HCT116 (cell line): ENCODE results near the gene RHOBTB1. TPM values are rescaled to one million over a fixed set of nuclear protein-coding genes. Genes with fewer than 3 reads are reported as not detected.

Experiments
- ATAC-seq: fragments of 200-7000 bp; cut with Tn5 transposase; 2 replicates; pipeline ENCODE4 v1.9.1; 2020; ENCODE audit warnings: mild to moderate bottlenecking, moderate library complexity
- BruUV-seq: library from RNA; stranded (reverse); fragments of 400-500 nt; replicated peaks from 2 replicates; lab custom pipeline; 2021; lab: Mats Ljungman, UMichigan
- CTCF ChIA-PET: fragments of 300-600 bp; sonication (Branson Sonifier 250); formaldehyde crosslinking; loops from one replicate; lab custom pipeline; 2021; ENCODE audit warnings: antibody characterized with exemption; lab: Charles Lee
- POLR2A ChIA-PET: fragments of 300-600, 350-600 bp; sonication (Branson Sonifier 250); formaldehyde crosslinking; loops from one replicate; lab custom pipeline; 2021; ENCODE audit warnings: antibody characterized with exemption; lab: Charles Lee
- RAD21 ChIA-PET, 2 experiments: fragments of 300-600 bp; sonication (Branson Sonifier 250); formaldehyde crosslinking; loops; one replicate each; lab custom pipeline; 2023; ENCODE audit warnings: low total read pairs in 2 of 2; ENCODE audit not compliant: uncharacterized antibody in 2 of 2, unreplicated experiment in 2 of 2, low non-redundant PET in 1 of 2; lab: Charles Lee
- DNase-seq: peaks from one replicate; pipeline ENCODE4 v3.0.0-alpha.2; 2010; ENCODE audit warnings: low read depth, low spot score
- H2AFZ ChIP-seq: fragments of 200-600 bp; shearing (Covaris generic), sonication (generic); 2 replicates; pipeline ENCODE4 v1.6.1; 2017; ENCODE audit warnings: low read depth, mixed run types, mixed read lengths, antibody characterized with exemption, low read length; ENCODE audit not compliant: poor library complexity, severe bottlenecking
- H3K27ac ChIP-seq: 2 replicates; pipeline ENCODE4 v1.5.1; 2012; ENCODE audit warnings: low read depth, low read length
- H3K27me3 ChIP-seq: fragments of 200-600 bp; sonication (generic); 2 replicates; pipeline ENCODE4 v1.6.1; 2016; ENCODE audit warnings: mixed run types, low read length, mixed read lengths; ENCODE audit not compliant: insufficient read depth
- H3K36me3 ChIP-seq, 2 experiments: fragments of 200-500 bp in 1 of 2; fragments of 200-600 bp in 1 of 2; sonication (Bioruptor generic) in 1 of 2; sonication (generic) in 1 of 2; 2 replicates each; pipeline versions ENCODE4 v1.5.1 to v1.6.1; 2014 to 2016; ENCODE audit warnings: low read length in 2 of 2, inconsistent platforms in 1 of 2, mixed read lengths in 1 of 2, mixed run types in 1 of 2; ENCODE audit not compliant: insufficient read depth in 2 of 2, control insufficient read depth in 1 of 2
- H3K4me1 ChIP-seq, 2 experiments: fragments of 200-600 bp in 1 of 2; sonication (generic) in 1 of 2; 2 replicates each; pipeline versions ENCODE4 v1.5.1 to v1.6.1; 2012 to 2017; ENCODE audit warnings: low read length in 2 of 2, inconsistent platforms in 1 of 2, mild to moderate bottlenecking in 1 of 2, mixed read lengths in 1 of 2, mixed run types in 1 of 2, moderate library complexity in 1 of 2; ENCODE audit not compliant: insufficient read depth in 2 of 2, control insufficient read depth in 1 of 2
- H3K4me2 ChIP-seq: fragments of 200-600 bp; sonication (generic); 2 replicates; pipeline ENCODE4 v1.6.1; 2017; ENCODE audit warnings: mixed run types, low read length, mixed read lengths
- H3K4me3 ChIP-seq, 2 experiments: fragments of 200-600 bp in 1 of 2; sonication (generic) in 1 of 2; replicated peaks in 1 of 2; 2 replicates each; pipeline ENCODE4 v1.5.1; 2011 to 2016; ENCODE audit warnings: low read length in 2 of 2, control low read depth in 1 of 2, low read depth in 1 of 2, mild to moderate bottlenecking in 1 of 2, mixed read lengths in 1 of 2, mixed run types in 1 of 2
- H3K79me2 ChIP-seq: fragments of 200-600 bp; sonication (generic); 2 replicates; pipeline ENCODE4 v1.6.1; 2017; ENCODE audit warnings: mild to moderate bottlenecking, mixed run types, low read length, moderate library complexity, mixed read lengths; ENCODE audit not compliant: insufficient read depth
- H3K9ac ChIP-seq: fragments of 200-600 bp; sonication (generic); 2 replicates; pipeline ENCODE4 v1.6.1; 2016; ENCODE audit warnings: low read length, mixed read lengths
- H3K9me2 ChIP-seq: fragments of 200-600 bp; sonication (generic), shearing (Covaris generic); 2 replicates; pipeline ENCODE4 v1.6.1; 2017; ENCODE audit warnings: mixed run types, mild to moderate bottlenecking, moderate library complexity; ENCODE audit not compliant: insufficient read depth
- H3K9me3 ChIP-seq, 2 experiments: fragments of 200-500 bp in 1 of 2; fragments of 200-600 bp in 1 of 2; sonication (Bioruptor generic) in 1 of 2; sonication (generic) in 1 of 2; 2 replicates each; pipeline ENCODE4 v1.6.1; 2014 to 2017; ENCODE audit warnings: low read length in 2 of 2, mixed read lengths in 2 of 2, inconsistent platforms in 1 of 2, low read depth in 1 of 2, mild to moderate bottlenecking in 1 of 2, mixed run types in 1 of 2, moderate library complexity in 1 of 2; ENCODE audit not compliant: control insufficient read depth in 1 of 2, insufficient read depth in 1 of 2
- H4K20me1 ChIP-seq: fragments of 200-600 bp; sonication (generic), shearing (Covaris generic); 2 replicates; pipeline ENCODE4 v1.6.1; 2017; ENCODE audit warnings: mixed run types, mild to moderate bottlenecking, moderate library complexity; ENCODE audit not compliant: insufficient read depth
- ATF3 ChIP-seq: IDR thresholded peaks from 2 replicates; pipeline ENCODE4 v1.6.1; 2012
- CTCF ChIP-seq, 3 experiments: fragments of 200-600 bp in 1 of 3; sonication (generic) in 1 of 3; IDR thresholded peaks in 2 of 3; conservative IDR thresholded peaks in 1 of 3; 2 replicates each; pipeline ENCODE4 v1.5.1; 2012 to 2017; ENCODE audit warnings: low read depth in 2 of 3, low read length in 2 of 3, antibody characterized with exemption in 1 of 3, borderline replicate concordance in 1 of 3, control low read depth in 1 of 3, mild to moderate bottlenecking in 1 of 3, mixed read lengths in 1 of 3, mixed run types in 1 of 3, moderate library complexity in 1 of 3; ENCODE audit not compliant: insufficient read depth in 1 of 3
- ELF1 ChIP-seq: IDR thresholded peaks from 2 replicates; pipeline ENCODE4 v1.6.1; 2012; ENCODE audit warnings: low read depth, borderline replicate concordance
- FOSL1 ChIP-seq: IDR thresholded peaks from 2 replicates; pipeline ENCODE4 v1.6.1; 2012; ENCODE audit warnings: low read depth
- MAX ChIP-seq: IDR thresholded peaks from 2 replicates; pipeline ENCODE4 v1.6.1; 2012
- RAD21 ChIP-seq: IDR thresholded peaks from 2 replicates; pipeline ENCODE4 v1.6.1; 2012; ENCODE audit warnings: low read depth, mild to moderate bottlenecking
- SIN3A ChIP-seq: IDR thresholded peaks from 2 replicates; pipeline ENCODE4 v1.6.1; 2012; ENCODE audit warnings: low read depth
- SP1 ChIP-seq: IDR thresholded peaks from 2 replicates; pipeline ENCODE4 v1.6.1; 2012; ENCODE audit warnings: low read depth
- YY1 ChIP-seq: IDR thresholded peaks from 2 replicates; pipeline ENCODE4 v1.6.1; 2011; ENCODE audit warnings: low read length, low read depth, moderate library complexity, mild to moderate bottlenecking; ENCODE audit not compliant: insufficient replicate concordance; ENCODE audit errors: extremely low read depth
- intact Hi-C: fragments of 100-400 bp; cut with micrococcal nuclease; formaldehyde crosslinking; loops from 2 replicates; pipeline ENCODE4 v1.10.0; 2022
- total RNA-seq: library from RNA; stranded (reverse); gene quantifications from one replicate; pipeline ENCODE4 v1.2.1, GENCODE V29; 2021; ENCODE audit not compliant: unreplicated experiment

Gene RHOBTB1
- total RNA-seq, 1 experiment from 2014 or later, result 1.6 TPM

GRCh38 chr10:60883187-60883586, 60.8 kb downstream of the RHOBTB1 start:
- H2AFZ ChIP-seq, result no peak overlapping the region
- intact Hi-C loops, result no loop called here
- no peaks in the 10 kb centered on the region for H3K79me2 ChIP-seq
- ChIA-PET CTCF (interaction anchor here (0.6 to 1.5 kb wide), 4 partner anchors 10 to 850 kb away, joined by 3 to 5 read pairs (median 3); no protein-coding TSS in a partner anchor), RAD21 (no interaction called here), POLR2A (no interaction called here)
- no peaks in the 10 kb centered on the region for H3K27me3 ChIP-seq
- no peaks in the 10 kb centered on the region for H3K4me1 ChIP-seq
- TF ChIP-seq CTCF (IDR thresholded peaks at IDR 0.05 in 2 of 3, conservative IDR thresholded peaks at IDR 0.05 in 1 of 3; ENCODE audit: borderline replicate concordance in 1 of 3, insufficient read depth in 1 of 3, low read depth in 2 of 3, low read length in 2 of 3) (peak; percentile 16 to 66 (median 63); a peak in 4 of 6 replicates), RAD21 (peak; percentile 26; the same call in 1 of the 2 replicates), SP1 (no peak), YY1 (no peak), MAX (no peak), FOSL1 (no peak), SIN3A (no peak)
- DNase-seq (peak; percentile 8), ATAC-seq (peak; percentile 89)
- no peak overlapping the region for H3K4me2 ChIP-seq
- H4K20me1 ChIP-seq, result no peaks in the 10 kb centered on the region
- no peaks in the 10 kb centered on the region for H3K9me3 ChIP-seq
- no peaks in the 10 kb centered on the region for H3K9me2 ChIP-seq
- no peaks in the 10 kb centered on the region for H3K36me3 ChIP-seq
- no TSS peak for BruUV-seq
- no peak overlapping the region for H3K4me3 ChIP-seq
- no peak overlapping the region for H3K9ac ChIP-seq
- H3K27ac ChIP-seq, result no peak overlapping the region

- Histone ChIP-seq H3K4me3 (no peak overlapping the region), H3K9me2 (no peaks in the 10 kb centered on the region), H3K36me3 (no peaks in the 10 kb centered on the region), H4K20me1 (no peaks in the 10 kb centered on the region), H3K79me2 (no peaks in the 10 kb centered on the region), H3K9me3 (no peaks in the 10 kb centered on the region), H3K9ac (no peak overlapping the region), H3K4me1 (no peaks in the 10 kb centered on the region), H3K27me3 (no peaks in the 10 kb centered on the region), H3K27ac (no peak overlapping the region), H3K4me2 (no peak overlapping the region), H2AFZ (no peak overlapping the region)
- intact Hi-C loops, result no loop called here
- ATAC-seq (no peak), DNase-seq (no peak)
- no peak for TF ChIP-seq CTCF (IDR thresholded peaks at IDR 0.05 in 2 of 3, conservative IDR thresholded peaks at IDR 0.05 in 1 of 3; ENCODE audit: borderline replicate concordance in 1 of 3, insufficient read depth in 1 of 3, low read depth in 2 of 3, low read length in 2 of 3)
- no peak for TF ChIP-seq RAD21
- no peak for TF ChIP-seq ELF1
- no peak for TF ChIP-seq ATF3
- RAD21 ChIA-PET, result no interaction called here
- BruUV-seq, result no TSS peak
- POLR2A ChIA-PET, result no interaction called here
- CTCF ChIA-PET, result no interaction called here
These were observed 65.8 kb downstream of the RHOBTB1 start for GRCh38 chr10:60878224-60878623.
